ENCODE data around the gene RASGEF1C. TPM values are rescaled to one million over a fixed set of nuclear protein-coding genes. Genes with fewer than 3 reads are reported as not detected.

The RASGEF1C gene
- total and polyA plus RNA-seq, 2 of the 13 experiments (the other 11 are each of a cell fraction or from before 2014, with no cell fraction given), result not detected

DNA sequence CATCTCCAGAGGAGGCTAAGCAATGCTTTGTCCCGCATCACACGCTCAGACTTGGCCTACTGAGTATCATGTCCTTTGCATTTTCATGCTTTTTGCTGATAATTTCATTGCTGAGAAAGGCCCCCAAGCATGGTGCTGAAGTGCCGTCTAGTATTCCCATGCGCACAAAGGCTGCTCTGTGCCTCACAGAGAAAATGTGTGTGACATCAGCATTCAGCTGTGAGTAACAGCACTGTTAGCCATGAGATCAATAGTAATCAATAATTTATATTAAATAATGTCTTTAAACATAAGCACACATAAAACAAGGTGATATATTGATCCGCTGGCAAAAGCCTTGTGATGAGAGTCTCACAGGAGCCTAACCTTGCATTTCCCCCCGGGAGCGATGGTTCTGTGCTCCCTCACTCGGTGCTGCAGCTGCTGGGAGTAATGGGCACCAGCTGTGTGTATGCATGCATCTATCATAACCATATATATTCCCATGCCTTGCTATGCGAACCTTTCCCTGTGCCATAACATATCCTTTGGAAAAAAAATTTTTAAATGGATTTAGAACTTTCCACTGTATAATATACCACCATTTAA, 87.1 kb downstream of the RASGEF1C start (continued):
- TF ChIP-seq, protein P1, sequence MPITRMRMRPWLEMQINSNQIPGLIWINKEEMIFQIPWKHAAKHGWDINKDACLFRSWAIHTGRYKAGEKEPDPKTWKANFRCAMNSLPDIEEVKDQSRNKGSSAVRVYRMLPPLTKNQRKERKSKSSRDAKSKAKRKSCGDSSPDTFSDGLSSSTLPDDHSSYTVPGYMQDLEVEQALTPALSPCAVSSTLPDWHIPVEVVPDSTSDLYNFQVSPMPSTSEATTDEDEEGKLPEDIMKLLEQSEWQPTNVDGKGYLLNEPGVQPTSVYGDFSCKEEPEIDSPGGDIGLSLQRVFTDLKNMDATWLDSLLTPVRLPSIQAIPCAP (CRISPR knock-in tag; IDR thresholded peaks at IDR 0.05; ENCODE audit: low read depth), result no peak
- no peak for TF ChIP-seq ARID2 (CRISPR knock-in tag; IDR thresholded peaks at IDR 0.05; ENCODE audit: borderline replicate concordance)
- TF ChIP-seq, protein P2, sequence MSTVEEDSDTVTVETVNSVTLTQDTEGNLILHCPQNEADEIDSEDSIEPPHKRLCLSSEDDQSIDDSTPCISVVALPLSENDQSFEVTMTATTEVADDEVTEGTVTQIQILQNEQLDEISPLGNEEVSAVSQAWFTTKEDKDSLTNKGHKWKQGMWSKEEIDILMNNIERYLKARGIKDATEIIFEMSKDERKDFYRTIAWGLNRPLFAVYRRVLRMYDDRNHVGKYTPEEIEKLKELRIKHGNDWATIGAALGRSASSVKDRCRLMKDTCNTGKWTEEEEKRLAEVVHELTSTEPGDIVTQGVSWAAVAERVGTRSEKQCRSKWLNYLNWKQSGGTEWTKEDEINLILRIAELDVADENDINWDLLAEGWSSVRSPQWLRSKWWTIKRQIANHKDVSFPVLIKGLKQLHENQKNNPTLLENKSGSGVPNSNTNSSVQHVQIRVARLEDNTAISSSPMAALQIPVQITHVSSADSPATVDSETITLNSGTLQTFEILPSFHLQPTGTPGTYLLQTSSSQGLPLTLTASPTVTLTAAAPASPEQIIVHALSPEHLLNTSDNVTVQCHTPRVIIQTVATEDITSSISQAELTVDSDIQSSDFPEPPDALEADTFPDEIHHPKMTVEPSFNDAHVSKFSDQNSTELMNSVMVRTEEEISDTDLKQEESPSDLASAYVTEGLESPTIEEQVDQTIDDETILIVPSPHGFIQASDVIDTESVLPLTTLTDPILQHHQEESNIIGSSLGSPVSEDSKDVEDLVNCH (CRISPR knock-in tag; IDR thresholded peaks at IDR 0.05), result no peak
- TF ChIP-seq YEATS4 (CRISPR knock-in tag; IDR thresholded peaks at IDR 0.05; ENCODE audit: borderline replicate concordance), result no peak
- TF ChIP-seq, protein P3, sequence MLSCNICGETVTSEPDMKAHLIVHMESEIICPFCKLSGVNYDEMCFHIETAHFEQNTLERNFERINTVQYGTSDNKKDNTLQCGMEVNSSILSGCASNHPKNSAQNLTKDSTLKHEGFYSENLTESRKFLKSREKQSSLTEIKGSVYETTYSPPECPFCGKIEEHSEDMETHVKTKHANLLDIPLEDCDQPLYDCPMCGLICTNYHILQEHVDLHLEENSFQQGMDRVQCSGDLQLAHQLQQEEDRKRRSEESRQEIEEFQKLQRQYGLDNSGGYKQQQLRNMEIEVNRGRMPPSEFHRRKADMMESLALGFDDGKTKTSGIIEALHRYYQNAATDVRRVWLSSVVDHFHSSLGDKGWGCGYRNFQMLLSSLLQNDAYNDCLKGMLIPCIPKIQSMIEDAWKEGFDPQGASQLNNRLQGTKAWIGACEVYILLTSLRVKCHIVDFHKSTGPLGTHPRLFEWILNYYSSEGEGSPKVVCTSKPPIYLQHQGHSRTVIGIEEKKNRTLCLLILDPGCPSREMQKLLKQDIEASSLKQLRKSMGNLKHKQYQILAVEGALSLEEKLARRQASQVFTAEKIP (CRISPR knock-in tag; IDR thresholded peaks at IDR 0.05; ENCODE audit: borderline replicate concordance), result no peak
- TF ChIP-seq ARNT2 (CRISPR knock-in tag; IDR thresholded peaks at IDR 0.05; ENCODE audit: low read depth), result no peak
- no peak for TF ChIP-seq ZNF687 (CRISPR knock-in tag; IDR thresholded peaks at IDR 0.05)
- TF ChIP-seq HHEX (CRISPR knock-in tag; IDR thresholded peaks at IDR 0.05), result no peak
